Head of caudate nucleus (tissue), 42 donors: Measurements from ENCODE around the gene PKHD1.
"Not testable (repeated sequence)": the region's sequence is repeated elsewhere in the genome, so short reads cannot be mapped to it uniquely, and the experiment has no call there.

Experiments
- DNase-seq, 42 donors: peaks; one replicate each; pipeline versions ENCODE4 v3.0.0 to v3.0.0-alpha.2; 2020 to 2021; ENCODE audit warnings: mixed read lengths in 7 of 42
- intact Hi-C: fragments of 100-400 bp; cut with DNase I; formaldehyde crosslinking; loops from one replicate; pipeline ENCODE4 v1.15.0; 2022

Gene PKHD1

GRCh38 chr6:51891784-51892183 is 195.6 kb downstream of the PKHD1 start:
- DNase-seq = no peak
- intact Hi-C loops = no loop called here

GRCh38 chr6:51887859-51888258 is 199.6 kb downstream of the PKHD1 start:
- DNase-seq = no peak
- intact Hi-C loops = no loop called here

GRCh38 chr6:51885957-51886356 is 201.5 kb downstream of the PKHD1 start:
- intact Hi-C loops = no loop called here
- DNase-seq = no peak

GRCh38 chr6:51868591-51869355 is 218.6 kb downstream of the PKHD1 start:
- intact Hi-C loops = no loop called here
- DNase-seq = no peak

GRCh38 chr6:51866867-51867266 is 220.5 kb downstream of the PKHD1 start:
- no peak for DNase-seq
- intact Hi-C loops = no loop called here

- intact Hi-C loops = no loop called here
- no peak for DNase-seq
These were observed 221.4 kb downstream of the PKHD1 start for GRCh38 chr6:51865996-51866395.

- DNase-seq = no peak
- intact Hi-C loops = no loop called here
These were observed 222.2 kb downstream of the PKHD1 start for GRCh38 chr6:51865176-51865575.

GRCh38 chr6:51857134-51857533 is 230.3 kb downstream of the PKHD1 start:
- intact Hi-C loops = no loop called here
- no peak for DNase-seq

GRCh38 chr6:51856508-51856907 is 230.9 kb downstream of the PKHD1 start:
- intact Hi-C loops = no loop called here
- DNase-seq = no peak

- DNase-seq = peak in 10 of 42 donors; percentile 8 to 51 (median 22)
- intact Hi-C loops = no loop called here
These were observed 231.9 kb downstream of the PKHD1 start for GRCh38 chr6:51855310-51856082.

- no peak for DNase-seq
- intact Hi-C loops = no loop called here
These were observed 232.5 kb downstream of the PKHD1 start for GRCh38 chr6:51854876-51855275.

GRCh38 chr6:51854347-51854746 is 233.1 kb downstream of the PKHD1 start:
- no peak for DNase-seq
- intact Hi-C loops = no loop called here

GRCh38 chr6:51853109-51853508 is 234.3 kb downstream of the PKHD1 start:
- intact Hi-C loops, DNase-seq: not testable (repeated sequence)

- intact Hi-C loops = no loop called here
- no peak for DNase-seq
These were observed 240.9 kb downstream of the PKHD1 start for GRCh38 chr6:51846531-51846930.

GRCh38 chr6:51844336-51844735 is 243.1 kb downstream of the PKHD1 start:
- peak in 2 of 42 donors; percentile 7 to 16 for DNase-seq
- intact Hi-C loops = no loop called here

- intact Hi-C loops = no loop called here
- DNase-seq = no peak
These were observed 243.9 kb downstream of the PKHD1 start for GRCh38 chr6:51843456-51844056.

GRCh38 chr6:51842804-51843378 is 244.5 kb downstream of the PKHD1 start:
- intact Hi-C loops = no loop called here

GRCh38 chr6:51842061-51842803 is 245.2 kb downstream of the PKHD1 start:
- intact Hi-C loops = no loop called here
- DNase-seq = peak in 1 of 42 donors; percentile 15

More at GRCh38 chr6:51842804-51843378, 244.5 kb downstream of the PKHD1 start:
- peak in 29 of 42 donors; percentile 9 to 53 (median 23) for DNase-seq

GRCh38 chr6:51841626-51842025 is 245.8 kb downstream of the PKHD1 start:
- DNase-seq = no peak
- intact Hi-C loops = no loop called here
